Fibroblast of lung (primary cell): ENCODE results near the gene ZNF576. TPM values are rescaled to one million over a fixed set of nuclear protein-coding genes. Genes with fewer than 3 reads are reported as not detected.
"Not testable (repeated sequence)": the region's sequence is repeated elsewhere in the genome, so short reads cannot be mapped to it uniquely, and the experiment has no call there.

Experiments used
- DNase-seq, 2 donors: peaks; one replicate each; pipeline versions ENCODE4 v3.0.0 to v3.0.0-alpha.2; 2010; ENCODE audit warnings: low read depth in 2 of 2
- H2AFZ ChIP-seq: 2 replicates; pipeline ENCODE4 v1.5.1; 2012; ENCODE audit warnings: low read length, control low read depth, inconsistent platforms
- H3K27ac ChIP-seq: 2 replicates; pipeline ENCODE4 v1.5.1; 2011; ENCODE audit warnings: low read length, control low read depth; ENCODE audit not compliant: insufficient read depth
- H3K27me3 ChIP-seq: 2 replicates; pipeline ENCODE4 v1.5.1; 2011; ENCODE audit warnings: mild to moderate bottlenecking, low read length; ENCODE audit not compliant: control insufficient read depth, insufficient read depth
- H3K36me3 ChIP-seq: 2 replicates; pipeline ENCODE4 v1.5.1; 2011; ENCODE audit warnings: low read length; ENCODE audit not compliant: control insufficient read depth, insufficient read depth
- H3K4me1 ChIP-seq: 2 replicates; pipeline ENCODE4 v1.5.1; 2011; ENCODE audit warnings: low read length; ENCODE audit not compliant: control insufficient read depth, insufficient read depth; ENCODE audit errors: extremely low read depth
- H3K4me2 ChIP-seq: 2 replicates; pipeline ENCODE4 v1.5.1; 2011; ENCODE audit warnings: low read length, control low read depth; ENCODE audit not compliant: insufficient read depth; ENCODE audit errors: extremely low read depth
- H3K4me3 ChIP-seq, 4 experiments: fragments of 200-600 bp in 1 of 4; sonication (generic) in 1 of 4; replicated peaks in 1 of 4; 2 replicates each; pipeline ENCODE4 v1.5.1; 2011 to 2016; ENCODE audit warnings: low read length in 4 of 4, low read depth in 3 of 4, mild to moderate bottlenecking in 3 of 4, control low read depth in 2 of 4, inconsistent platforms in 1 of 4, mixed read lengths in 1 of 4; ENCODE audit not compliant: insufficient read depth in 1 of 4; ENCODE audit errors: control extremely low read depth in 1 of 4
- H3K79me2 ChIP-seq: 2 replicates; pipeline ENCODE4 v1.5.1; 2012; ENCODE audit warnings: mild to moderate bottlenecking, low read length, inconsistent platforms; ENCODE audit not compliant: control insufficient read depth, insufficient read depth
- H3K9ac ChIP-seq: 2 replicates; pipeline ENCODE4 v1.5.1; 2011; ENCODE audit warnings: mild to moderate bottlenecking, low read length, control low read depth; ENCODE audit not compliant: insufficient read depth
- H3K9me3 ChIP-seq: 2 replicates; pipeline ENCODE4 v1.5.1; 2012; ENCODE audit warnings: low read depth, low read length; ENCODE audit not compliant: control insufficient read depth, insufficient read depth
- H4K20me1 ChIP-seq: 2 replicates; pipeline ENCODE4 v1.5.1; 2011; ENCODE audit warnings: low read length; ENCODE audit not compliant: control insufficient read depth, insufficient read depth; ENCODE audit errors: extremely low read depth
- CTCF ChIP-seq, 2 donors: IDR thresholded peaks in 1 of 2; conservative IDR thresholded peaks in 1 of 2; 1 replicate in 1 of 2; 2 replicates in 1 of 2; pipeline ENCODE4 v1.5.1; 2011 to 2012; ENCODE audit warnings: low read length in 2 of 2, control low read depth in 1 of 2, inconsistent platforms in 1 of 2, low read depth in 1 of 2, mild to moderate bottlenecking in 1 of 2
- EZH2 ChIP-seq: IDR thresholded peaks from 2 replicates; pipeline ENCODE4 v1.5.1; 2012; ENCODE audit warnings: low read length, control low read depth, mild to moderate bottlenecking; ENCODE audit errors: missing control alignments
- polyA plus RNA-seq, 2 donors: library from polyadenylated mRNA; depleted of rRNA in 1 of 2; stranded (reverse) in 1 of 2; unstranded in 1 of 2; fragments of >200 nt; gene quantifications; 2 replicates each; pipeline ENCODE4 v1.2.1, GENCODE V29; 2011 to 2012; ENCODE audit warnings: missing spikeins in 1 of 2
- total RNA-seq: library from RNA; depleted of rRNA; stranded (reverse); fragments of >200 nt; gene quantifications from 2 replicates; pipeline ENCODE4 v1.2.1, GENCODE V29; 2014

Gene ZNF576
- total and polyA plus RNA-seq, 2 donors (not counting 1 experiment from before 2014, with no cell fraction given), result 7.0 to 9.7 TPM

- Histone ChIP-seq H3K27ac (no peak overlapping the region), H3K9ac (no peak overlapping the region), H4K20me1 (no peaks in the 10 kb centered on the region), H3K4me1 (no peaks in the 10 kb centered on the region), H3K4me2 (no peak overlapping the region), H3K36me3 (peaks cover 13% of the 10 kb centered on the region), H3K9me3 (no peaks in the 10 kb centered on the region), H3K4me3 (no peak overlapping the region), H3K79me2 (peaks cover 2% of the 10 kb centered on the region), H2AFZ (no peak overlapping the region), H3K27me3 (no peaks in the 10 kb centered on the region)
- no peak for DNase-seq
- no peak for TF ChIP-seq CTCF (conservative IDR thresholded peaks at IDR 0.05 in 1 of 2, IDR thresholded peaks at IDR 0.05 in 1 of 2; ENCODE audit: low read depth in 1 of 2, low read length in 2 of 2)
- TF ChIP-seq EZH2, result no peak
Observed at GRCh38 chr19:43649514-43649913, 53.1 kb downstream of the ZNF576 start.

- not testable (repeated sequence) for H4K20me1 ChIP-seq, H3K79me2 ChIP-seq, H3K4me2 ChIP-seq, H3K27ac ChIP-seq, DNase-seq, H3K27me3 ChIP-seq, H3K9me3 ChIP-seq, H2AFZ ChIP-seq, H3K9ac ChIP-seq, H3K4me3 ChIP-seq, H3K4me1 ChIP-seq
- H3K36me3 ChIP-seq, result peaks cover 19% of the 10 kb centered on the region
Observed at GRCh38 chr19:43650276-43650675, 53.9 kb downstream of the ZNF576 start.

Other genes with a start within 250 kb of the ZNF576 start
- under 0.01 and 0.33 TPM in 2 replicates for gene CD177, start 242.9 kb upstream of the ZNF576 start, total RNA-seq
- 0.19 and 0.30 TPM in 2 replicates for gene CD177, start 242.9 kb upstream of the ZNF576 start, polyA plus RNA-seq
- not detected in 2 replicates for gene TEX101, start 181.7 kb upstream of the ZNF576 start, total RNA-seq
- not detected in 2 replicates for gene TEX101, start 181.7 kb upstream of the ZNF576 start, polyA plus RNA-seq
- 0.50 and 0.51 TPM in 2 replicates for gene LYPD3, start 131.0 kb upstream of the ZNF576 start, total RNA-seq
- gene LYPD3, start 131.0 kb upstream of the ZNF576 start, polyA plus RNA-seq, result 0.35 and 1.4 TPM in 2 replicates
- 22.3 and 35.8 TPM in 2 replicates for gene PHLDB3, start 91.8 kb upstream of the ZNF576 start, total RNA-seq
- 1.8 and 4.4 TPM in 2 replicates for gene PHLDB3, start 91.8 kb upstream of the ZNF576 start, polyA plus RNA-seq
- gene ETHE1, start 69.4 kb upstream of the ZNF576 start, total RNA-seq, result 86.0 and 112 TPM in 2 replicates
- gene ETHE1, start 69.4 kb upstream of the ZNF576 start, polyA plus RNA-seq, result 65.2 and 129 TPM in 2 replicates
- gene ZNF575, start 63.4 kb upstream of the ZNF576 start, total RNA-seq, result 0.26 and 0.33 TPM in 2 replicates
- gene ZNF575, start 63.4 kb upstream of the ZNF576 start, polyA plus RNA-seq, result 0.27 TPM in 2 replicates
- gene XRCC1, start 21.1 kb upstream of the ZNF576 start, total RNA-seq, result 13.6 and 14.5 TPM in 2 replicates
- gene XRCC1, start 21.1 kb upstream of the ZNF576 start, polyA plus RNA-seq, result 8.6 and 17.5 TPM in 2 replicates
- 7.2 and 14.7 TPM in 2 replicates for gene PINLYP, start 20.8 kb upstream of the ZNF576 start, total RNA-seq
- gene PINLYP, start 20.8 kb upstream of the ZNF576 start, polyA plus RNA-seq, result 5.1 TPM in 2 replicates
- 11.6 and 12.2 TPM in 2 replicates for gene IRGQ, start 461 bp upstream of the ZNF576 start, total RNA-seq
- 11.7 TPM in 2 replicates for gene IRGQ, start 461 bp upstream of the ZNF576 start, polyA plus RNA-seq
- under 0.01 TPM in 1 of 2 replicates, not detected in the other for gene SRRM5, start 15.5 kb downstream of the ZNF576 start, total RNA-seq
- 0.03 and 0.06 TPM in 2 replicates for gene SRRM5, start 15.5 kb downstream of the ZNF576 start, polyA plus RNA-seq
- 38.5 and 43.9 TPM in 2 replicates for gene ZNF428, start 23.0 kb downstream of the ZNF576 start, total RNA-seq
- gene ZNF428, start 23.0 kb downstream of the ZNF576 start, polyA plus RNA-seq, result 14.0 and 17.2 TPM in 2 replicates
- 1.5 and 2.1 TPM in 2 replicates for gene CADM4, start 43.3 kb downstream of the ZNF576 start, total RNA-seq
- 0.49 and 1.5 TPM in 2 replicates for gene CADM4, start 43.3 kb downstream of the ZNF576 start, polyA plus RNA-seq
- gene PLAUR, start 73.6 kb downstream of the ZNF576 start, total RNA-seq, result 31.1 and 48.1 TPM in 2 replicates
- gene PLAUR, start 73.6 kb downstream of the ZNF576 start, polyA plus RNA-seq, result 64.6 and 83.9 TPM in 2 replicates
- gene IRGC, start 119.5 kb downstream of the ZNF576 start, total RNA-seq, result not detected in 2 replicates
- not detected in 2 replicates for gene IRGC, start 119.5 kb downstream of the ZNF576 start, polyA plus RNA-seq
- gene SMG9, start 158.4 kb downstream of the ZNF576 start, total RNA-seq, result 5.9 and 6.1 TPM in 2 replicates
- 6.0 and 10.2 TPM in 2 replicates for gene SMG9, start 158.4 kb downstream of the ZNF576 start, polyA plus RNA-seq
- gene KCNN4, start 184.4 kb downstream of the ZNF576 start, total RNA-seq, result 0.26 and 0.83 TPM in 2 replicates
- gene KCNN4, start 184.4 kb downstream of the ZNF576 start, polyA plus RNA-seq, result 0.41 and 0.53 TPM in 2 replicates
- gene LYPD5, start 205.9 kb downstream of the ZNF576 start, total RNA-seq, result 0.50 and 1.0 TPM in 2 replicates
- 0.12 and 0.37 TPM in 2 replicates for gene LYPD5, start 205.9 kb downstream of the ZNF576 start, polyA plus RNA-seq
- 12.8 and 15.2 TPM in 2 replicates for gene ZNF283, start 230.7 kb downstream of the ZNF576 start, total RNA-seq
- gene ZNF283, start 230.7 kb downstream of the ZNF576 start, polyA plus RNA-seq, result 3.5 and 5.8 TPM in 2 replicates